Natural killer cell (primary cell): Measurements from ENCODE around the gene CD99L2. TPM values are rescaled to one million over a fixed set of nuclear protein-coding genes. Genes with fewer than 3 reads are reported as not detected.
A peak's percentile ranks its signal among the peaks of the same experiment; 100 is the strongest.

Experiments used
- ATAC-seq, 3 donors: fragments of 150-1000 bp in 2 of 3; fragments of 200-7000 bp in 1 of 3; cut with Tn5 transposase; 1 replicate in 1 of 3; 2 replicates in 2 of 3; pipeline ENCODE4 v1.10.0; 2021; ENCODE audit warnings: mild to moderate bottlenecking in 2 of 3, moderate library complexity in 2 of 3
- DNase-seq, 2 donors: peaks; one replicate each; pipeline versions ENCODE4 v3.0.0 to v3.0.0-alpha.2; 2013 to 2021; ENCODE audit warnings: mixed read lengths in 1 of 2
- H3K27ac ChIP-seq: one replicate; pipeline ENCODE4 v1.5.1; 2013; ENCODE audit warnings: mild to moderate bottlenecking, low read length
- H3K27me3 ChIP-seq: one replicate; pipeline ENCODE4 v1.6.1; 2013; ENCODE audit warnings: low read length; ENCODE audit not compliant: control insufficient read depth, insufficient read depth
- H3K36me3 ChIP-seq: one replicate; pipeline ENCODE4 v1.6.1; 2013; ENCODE audit warnings: low read length; ENCODE audit not compliant: control insufficient read depth, insufficient read depth
- H3K4me1 ChIP-seq: one replicate; pipeline ENCODE4 v1.6.1; 2013; ENCODE audit warnings: low read length; ENCODE audit not compliant: control insufficient read depth, insufficient read depth
- H3K4me3 ChIP-seq: one replicate; pipeline ENCODE4 v1.5.1; 2013; ENCODE audit warnings: low read length
- H3K9me3 ChIP-seq: one replicate; pipeline ENCODE4 v1.6.1; 2013; ENCODE audit warnings: low read length; ENCODE audit not compliant: control insufficient read depth, insufficient read depth
- H3K27ac Mint-ChIP-seq, 2 donors: one replicate each; pipeline ENCODE4 v1.8.0; 2022; ENCODE audit warnings: mild to moderate bottlenecking in 2 of 2, mixed read lengths in 2 of 2, moderate library complexity in 1 of 2
- H3K27me3 Mint-ChIP-seq, 2 donors: one replicate each; pipeline ENCODE4 v1.8.0; 2022; ENCODE audit warnings: low read depth in 2 of 2, mixed read lengths in 2 of 2
- H3K36me3 Mint-ChIP-seq: one replicate; pipeline ENCODE4 v1.8.0; 2022; ENCODE audit warnings: mixed read lengths
- H3K4me1 Mint-ChIP-seq, 2 donors: one replicate each; pipeline ENCODE4 v1.8.0; 2022; ENCODE audit warnings: mixed read lengths in 2 of 2
- H3K4me3 Mint-ChIP-seq: one replicate; pipeline ENCODE4 v1.8.0; 2022; ENCODE audit warnings: mild to moderate bottlenecking, moderate library complexity, mixed read lengths
- H3K9me3 Mint-ChIP-seq, 2 donors: one replicate each; pipeline ENCODE4 v1.8.0; 2022; ENCODE audit warnings: mixed read lengths in 2 of 2
- CTCF ChIP-seq: fragments of 200-600 bp; IDR thresholded peaks from one replicate; pipeline ENCODE4 v1.8.0; 2022; ENCODE audit warnings: antibody characterized with exemption
- WGBS: methylation state at CpG from one replicate; pipeline ENCODE4 v1.1.7; 2013; ENCODE audit warnings: missing lambda C conversion rate; ENCODE audit not compliant: insufficient coverage; 5-methylcytosine and 5-hydroxymethylcytosine counted together
- intact Hi-C: fragments of 100-400 bp; cut with micrococcal nuclease; formaldehyde crosslinking; loops from one replicate; pipeline ENCODE4 v1.14.2; 2022
- total RNA-seq, 4 donors: library from RNA; stranded (reverse); fragments of 120-200 nt in 1 of 4; gene quantifications; one replicate each; pipeline versions ENCODE4 v1.2.3 to v1.2.4, GENCODE V29; 2013 to 2022

The CD99L2 gene
- total RNA-seq, 3 donors from 2014 or later (not counting 1 experiment from before 2014, with no cell fraction given) = 13.1 to 18.0 (median 15.7) TPM

- no peak for TF ChIP-seq CTCF
- H3K4me1 Mint-ChIP-seq = peaks cover 9 to 27% of the 10 kb centered on the region in 2 donors
- Histone ChIP-seq H3K4me3 (no peak overlapping the region), H3K36me3 (peaks cover 48% of the 10 kb centered on the region), H3K4me1 (no peaks in the 10 kb centered on the region), H3K27ac (peak overlapping the region; percentile 66), H3K27me3 (no peaks in the 10 kb centered on the region), H3K9me3 (no peaks in the 10 kb centered on the region)
- H3K9me3 Mint-ChIP-seq = no peaks in the 10 kb centered on the region
- H3K27me3 Mint-ChIP-seq = no peaks in the 10 kb centered on the region
- intact Hi-C loops = no loop called here
- 31% methylated on average over 8 of the region's 9 CpGs for WGBS
- H3K4me3 Mint-ChIP-seq = peak overlapping the region; percentile 29
- ATAC-seq (peak in 2 of 3 donors; percentile 24 to 28), DNase-seq (no peak)
- H3K36me3 Mint-ChIP-seq = no peaks in the 10 kb centered on the region
- peak overlapping the region; percentile 64 to 85 for H3K27ac Mint-ChIP-seq
Observed at GRCh38 chrX:150736475-150736874, 162.0 kb downstream of the CD99L2 start.

DNA sequence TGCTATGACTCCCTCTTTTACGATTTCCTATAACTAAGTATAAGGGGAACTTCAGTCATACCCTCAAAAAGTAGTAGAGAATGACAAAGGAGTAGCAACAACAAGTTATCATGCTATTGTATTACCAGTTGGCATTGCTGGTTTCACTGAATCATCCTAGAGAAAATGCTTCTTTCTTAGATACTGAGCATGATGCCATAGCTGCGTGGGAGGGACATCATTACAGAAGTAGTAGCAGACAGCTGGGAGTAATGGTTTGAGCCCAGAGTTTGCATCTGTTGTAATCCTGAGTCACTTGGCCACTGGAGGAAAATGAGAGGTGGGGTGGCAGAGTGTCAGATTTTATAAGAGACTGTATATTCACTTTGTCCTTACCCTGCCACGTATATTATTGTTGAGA is 166.7 kb downstream of the CD99L2 start:
- no peak overlapping the region for H3K4me3 ChIP-seq
- Mint-ChIP-seq H3K27me3 (no peaks in the 10 kb centered on the region), H3K4me3 (no peak overlapping the region), H3K36me3 (no peaks in the 10 kb centered on the region), H3K27ac (no peak overlapping the region), H3K4me1 (peaks cover 9 to 23% of the 10 kb centered on the region in 2 donors), H3K9me3 (no peaks in the 10 kb centered on the region)
- ATAC-seq = no peak
- intact Hi-C loops = no loop called here
- no peak for DNase-seq
- TF ChIP-seq CTCF = no peak
- H3K9me3 ChIP-seq = no peaks in the 10 kb centered on the region
- peaks cover 50% of the 10 kb centered on the region for H3K36me3 ChIP-seq
- no peaks in the 10 kb centered on the region for H3K4me1 ChIP-seq
- H3K27me3 ChIP-seq = no peaks in the 10 kb centered on the region
- 91% methylated on average over 1 of the region's 3 CpGs for WGBS
- H3K27ac ChIP-seq = no peak overlapping the region

- Histone ChIP-seq H3K36me3 (peaks cover 47% of the 10 kb centered on the region), H3K27me3 (no peaks in the 10 kb centered on the region), H3K4me3 (no peak overlapping the region), H3K4me1 (no peaks in the 10 kb centered on the region), H3K9me3 (no peaks in the 10 kb centered on the region), H3K27ac (no peak overlapping the region)
- Mint-ChIP-seq H3K36me3 (no peaks in the 10 kb centered on the region), H3K9me3 (no peaks in the 10 kb centered on the region), H3K27ac (no peak overlapping the region), H3K27me3 (no peaks in the 10 kb centered on the region), H3K4me3 (no peak overlapping the region), H3K4me1 (peaks cover under 1 to 18% of the 10 kb centered on the region in 2 donors)
- DNase-seq = no peak
- intact Hi-C loops = no loop called here
- TF ChIP-seq CTCF = no peak
- 97% methylated on average over 2 of the region's 6 CpGs for WGBS
- no peak for ATAC-seq
Observed at GRCh38 chrX:150730719-150731118, 167.7 kb downstream of the CD99L2 start.

- H3K4me3 ChIP-seq = no peak overlapping the region
- intact Hi-C loops = no loop called here
- TF ChIP-seq CTCF = no peak
- no peaks in the 10 kb centered on the region for H3K4me1 ChIP-seq
- Mint-ChIP-seq H3K4me1 (peaks cover 2 to 20% of the 10 kb centered on the region in 2 donors), H3K27ac (no peak overlapping the region), H3K9me3 (no peaks in the 10 kb centered on the region), H3K4me3 (no peak overlapping the region), H3K36me3 (no peaks in the 10 kb centered on the region), H3K27me3 (no peaks in the 10 kb centered on the region)
- no peak for DNase-seq
- no peak overlapping the region for H3K27ac ChIP-seq
- WGBS = 87% methylated on average over 4 of the region's 5 CpGs
- no peaks in the 10 kb centered on the region for H3K9me3 ChIP-seq
- H3K36me3 ChIP-seq = peaks cover 45% of the 10 kb centered on the region
- H3K27me3 ChIP-seq = no peaks in the 10 kb centered on the region
- no peak for ATAC-seq
Observed at GRCh38 chrX:150729956-150730355, 168.5 kb downstream of the CD99L2 start.
